Measurements from ENCODE around the gene CPNE8. TPM values are rescaled to one million over a fixed set of nuclear protein-coding genes. Genes with fewer than 3 reads are reported as not detected.

Gene CPNE8
- total RNA-seq, 2 donors from 2014 or later = 8.7 to 18.0 TPM

DNA sequence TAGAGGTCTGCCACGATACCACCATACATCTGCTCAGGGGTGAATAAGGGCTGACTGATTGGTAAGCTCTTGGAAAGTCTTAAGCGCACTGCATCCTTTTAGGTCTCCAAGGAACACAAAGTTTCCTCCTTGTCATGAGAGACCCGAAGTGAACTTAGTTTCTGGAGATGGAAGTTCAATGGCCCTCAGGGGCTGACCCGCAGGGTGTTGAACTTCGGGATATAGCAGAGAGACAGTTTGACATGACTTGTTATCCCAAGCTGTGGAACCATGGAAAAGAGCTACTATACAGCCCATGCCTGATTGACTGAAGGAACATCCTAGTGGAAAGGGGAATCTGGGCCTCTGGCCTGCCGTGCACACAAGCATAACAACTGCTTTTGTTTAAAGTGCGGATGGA, 26.9 kb upstream of the CPNE8 start:
- no peaks in the 10 kb centered on the region for H3K36me3 ChIP-seq (ENCODE audit: control insufficient read depth, insufficient read depth, low read length)
- DNase-seq = no peak
- no peak overlapping the region for H3K9ac ChIP-seq (ENCODE audit: extremely low read depth, low read length, poor library complexity, severe bottlenecking)
- H3K27ac ChIP-seq (ENCODE audit: low read depth, low read length) = no peak overlapping the region
- TF ChIP-seq CTCF (conservative IDR thresholded peaks at IDR 0.05) = no peak
- H3K4me1 ChIP-seq (ENCODE audit: control insufficient read depth, insufficient read depth, low read length) = no peaks in the 10 kb centered on the region
- H3K9me3 ChIP-seq (ENCODE audit: control insufficient read depth, low read length) = no peaks in the 10 kb centered on the region
- 93% methylated on average over 6 to 7 of the region's 7 CpGs for WGBS, 2 experiments (ENCODE audit: insufficient coverage in 1 of 2, insufficient read length in 1 of 2)
- no peak overlapping the region for H3K4me3 ChIP-seq (ENCODE audit: low read length)
- H3K27ac Mint-ChIP-seq = no peak overlapping the region
- H3K27me3 ChIP-seq (ENCODE audit: control insufficient read depth, insufficient read depth, low read length, poor library complexity, severe bottlenecking) = no peaks in the 10 kb centered on the region
- peaks cover 4% of the 10 kb centered on the region for H3K4me1 Mint-ChIP-seq
- no peaks in the 10 kb centered on the region for H3K27me3 Mint-ChIP-seq (ENCODE audit: insufficient read depth)
- no peaks in the 10 kb centered on the region for H3K36me3 Mint-ChIP-seq (ENCODE audit: low read depth)
- H3K9me3 Mint-ChIP-seq = no peaks in the 10 kb centered on the region
- no peak overlapping the region for H3K4me3 Mint-ChIP-seq

- no peak overlapping the region for H3K4me3 ChIP-seq (ENCODE audit: low read length)
- no peak overlapping the region for H3K4me3 Mint-ChIP-seq
- no peaks in the 10 kb centered on the region for H3K4me1 ChIP-seq (ENCODE audit: control insufficient read depth, insufficient read depth, low read length)
- no peaks in the 10 kb centered on the region for H3K9me3 ChIP-seq (ENCODE audit: control insufficient read depth, low read length)
- H3K36me3 ChIP-seq (ENCODE audit: control insufficient read depth, insufficient read depth, low read length) = no peaks in the 10 kb centered on the region
- peaks cover 4% of the 10 kb centered on the region for H3K4me1 Mint-ChIP-seq
- no peak for TF ChIP-seq CTCF (conservative IDR thresholded peaks at IDR 0.05)
- H3K9me3 Mint-ChIP-seq = no peaks in the 10 kb centered on the region
- no peak overlapping the region for H3K27ac ChIP-seq (ENCODE audit: low read depth, low read length)
- H3K27me3 Mint-ChIP-seq (ENCODE audit: insufficient read depth) = no peaks in the 10 kb centered on the region
- H3K27me3 ChIP-seq (ENCODE audit: control insufficient read depth, insufficient read depth, low read length, poor library complexity, severe bottlenecking) = no peaks in the 10 kb centered on the region
- H3K36me3 Mint-ChIP-seq (ENCODE audit: low read depth) = no peaks in the 10 kb centered on the region
- no peak overlapping the region for H3K27ac Mint-ChIP-seq
- no peak for DNase-seq
- no peak overlapping the region for H3K9ac ChIP-seq (ENCODE audit: extremely low read depth, low read length, poor library complexity, severe bottlenecking)
- 96 to 100% methylated on average over 2 to 8 of the region's 8 CpGs for WGBS, 2 experiments (ENCODE audit: insufficient coverage in 1 of 2, insufficient read length in 1 of 2)
Measured at GRCh38 chr12:38931461-38931860, 26.1 kb upstream of the CPNE8 start.

DNA sequence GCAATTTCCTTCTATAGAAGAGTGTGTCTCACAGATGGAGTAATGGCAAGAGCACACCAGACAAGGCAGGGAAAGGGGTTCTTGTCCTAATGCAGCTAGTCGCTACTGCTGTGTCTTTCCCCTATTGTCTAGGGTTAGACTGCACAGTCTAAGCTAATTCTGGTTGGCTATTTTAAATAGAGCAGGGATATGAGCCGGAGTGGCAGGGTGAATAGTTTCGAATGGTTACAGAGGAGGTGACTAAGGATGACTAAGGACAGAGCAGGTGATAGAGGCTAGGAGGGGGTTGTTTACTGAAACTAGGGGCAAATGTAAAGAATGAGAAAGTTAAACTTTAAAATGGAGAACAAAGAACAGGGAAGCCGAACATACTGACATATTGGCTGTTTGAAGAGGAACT, 25.6 kb upstream of the CPNE8 start:
- H3K27ac Mint-ChIP-seq = no peak overlapping the region

More for the DNA sequence above, 25.6 kb upstream of the CPNE8 start:
- H3K9ac ChIP-seq (ENCODE audit: extremely low read depth, low read length, poor library complexity, severe bottlenecking) = no peak overlapping the region
- H3K27me3 ChIP-seq (ENCODE audit: control insufficient read depth, insufficient read depth, low read length, poor library complexity, severe bottlenecking) = no peaks in the 10 kb centered on the region
- Mint-ChIP-seq H3K9me3 (no peaks in the 10 kb centered on the region), H3K4me3 (no peak overlapping the region), H3K36me3 (ENCODE audit: low read depth) (no peaks in the 10 kb centered on the region), H3K4me1 (peaks cover 4% of the 10 kb centered on the region), H3K27me3 (ENCODE audit: insufficient read depth) (no peaks in the 10 kb centered on the region)
- DNase-seq = no peak
- no peak overlapping the region for H3K4me3 ChIP-seq (ENCODE audit: low read length)
- 87 to 91% methylated on average over 4 of the region's 4 CpGs for WGBS, 2 experiments (ENCODE audit: insufficient coverage in 1 of 2, insufficient read length in 1 of 2)
- no peak for TF ChIP-seq CTCF (conservative IDR thresholded peaks at IDR 0.05)
- no peaks in the 10 kb centered on the region for H3K4me1 ChIP-seq (ENCODE audit: control insufficient read depth, insufficient read depth, low read length)
- H3K9me3 ChIP-seq (ENCODE audit: control insufficient read depth, low read length) = no peaks in the 10 kb centered on the region
- no peaks in the 10 kb centered on the region for H3K36me3 ChIP-seq (ENCODE audit: control insufficient read depth, insufficient read depth, low read length)
- no peak overlapping the region for H3K27ac ChIP-seq (ENCODE audit: low read depth, low read length)
